ENCODE data around the gene LRRC4C.

LRRC4C gene

GRCh38 chr11:40287916-40288803, 1171.3 kb downstream of the LRRC4C start:
- H3K27ac ChIP-seq = no peak overlapping the region
- DNase-seq (ENCODE audit: low read depth, low spot score) = no peak

GRCh38 chr11:40286137-40286536, 1173.3 kb downstream of the LRRC4C start:
- no peak overlapping the region for H3K27ac ChIP-seq
- DNase-seq (ENCODE audit: low read depth, low spot score) = no peak

GRCh38 chr11:40285558-40285957, 1173.9 kb downstream of the LRRC4C start:
- DNase-seq (ENCODE audit: low read depth, low spot score) = no peak
- no peak overlapping the region for H3K27ac ChIP-seq

GRCh38 chr11:40281052-40281580, 1178.3 kb downstream of the LRRC4C start:
- no peak overlapping the region for H3K27ac ChIP-seq
- DNase-seq (ENCODE audit: low read depth, low spot score) = no peak

GRCh38 chr11:40280159-40281051, 1179.0 kb downstream of the LRRC4C start:
- H3K27ac ChIP-seq = no peak overlapping the region
- DNase-seq (ENCODE audit: low read depth, low spot score) = no peak

- no peak overlapping the region for H3K27ac ChIP-seq
- DNase-seq (ENCODE audit: low read depth, low spot score) = no peak
Measured at GRCh38 chr11:40276960-40277359, 1182.5 kb downstream of the LRRC4C start.

- H3K27ac ChIP-seq = no peak overlapping the region
- no peak for DNase-seq (ENCODE audit: low read depth, low spot score)
Measured at GRCh38 chr11:40274017-40274416, 1185.4 kb downstream of the LRRC4C start.

GRCh38 chr11:40273192-40273732, 1186.2 kb downstream of the LRRC4C start:
- H3K27ac ChIP-seq = no peak overlapping the region
- no peak for DNase-seq (ENCODE audit: low read depth, low spot score)

- H3K27ac ChIP-seq = no peak overlapping the region
Measured at GRCh38 chr11:40271361-40271760, 1188.1 kb downstream of the LRRC4C start.

GRCh38 chr11:40269865-40270264, 1189.6 kb downstream of the LRRC4C start:
- no peak overlapping the region for H3K27ac ChIP-seq
- no peak for DNase-seq (ENCODE audit: low read depth, low spot score)

More at GRCh38 chr11:40271361-40271760, 1188.1 kb downstream of the LRRC4C start:
- DNase-seq (ENCODE audit: low read depth, low spot score) = no peak

GRCh38 chr11:40268551-40268950, 1190.9 kb downstream of the LRRC4C start:
- no peak overlapping the region for H3K27ac ChIP-seq
- no peak for DNase-seq (ENCODE audit: low read depth, low spot score)

GRCh38 chr11:40255457-40255856, 1204.0 kb downstream of the LRRC4C start:
- H3K27ac ChIP-seq = no peak overlapping the region
- DNase-seq (ENCODE audit: low read depth, low spot score) = no peak

GRCh38 chr11:40253166-40253565, 1206.3 kb downstream of the LRRC4C start:
- no peak overlapping the region for H3K27ac ChIP-seq
- DNase-seq (ENCODE audit: low read depth, low spot score) = no peak

- DNase-seq (ENCODE audit: low read depth, low spot score) = no peak
- no peak overlapping the region for H3K27ac ChIP-seq
Measured at GRCh38 chr11:40252236-40252635, 1207.2 kb downstream of the LRRC4C start.

- H3K27ac ChIP-seq = no peak overlapping the region
- no peak for DNase-seq (ENCODE audit: low read depth, low spot score)
Measured at GRCh38 chr11:40246983-40247382, 1212.5 kb downstream of the LRRC4C start.

GRCh38 chr11:40241524-40242051, 1217.9 kb downstream of the LRRC4C start:
- no peak for DNase-seq (ENCODE audit: low read depth, low spot score)

GRCh38 chr11:40240284-40240683, 1219.2 kb downstream of the LRRC4C start:
- DNase-seq (ENCODE audit: low read depth, low spot score) = no peak

More at GRCh38 chr11:40241524-40242051, 1217.9 kb downstream of the LRRC4C start:
- no peak overlapping the region for H3K27ac ChIP-seq

GRCh38 chr11:40236526-40236925, 1222.9 kb downstream of the LRRC4C start:
- DNase-seq (ENCODE audit: low read depth, low spot score) = no peak
- H3K27ac ChIP-seq = no peak overlapping the region

More at GRCh38 chr11:40240284-40240683, 1219.2 kb downstream of the LRRC4C start:
- no peak overlapping the region for H3K27ac ChIP-seq

- no peak overlapping the region for H3K27ac ChIP-seq
- DNase-seq (ENCODE audit: low read depth, low spot score) = no peak
Measured at GRCh38 chr11:40235841-40236240, 1223.6 kb downstream of the LRRC4C start.

- no peak for DNase-seq (ENCODE audit: low read depth, low spot score)
- no peak overlapping the region for H3K27ac ChIP-seq
Measured at GRCh38 chr11:40230821-40231220, 1228.6 kb downstream of the LRRC4C start.

Data from epithelial cell of prostate (primary cell).